DMS79 (cell line): ENCODE results near the gene FCHSD2.

Experiments used
- DNase-seq: peaks from one replicate; lab custom pipeline; 2025; lab: John Stamatoyannopoulos, UW

The FCHSD2 gene

GRCh38 chr11:72971192-72971967 is 170.7 kb downstream of the FCHSD2 start:
- DNase-seq, result no peak

GRCh38 chr11:72970557-72971118 is 171.5 kb downstream of the FCHSD2 start:
- DNase-seq, result no peak

- no peak for DNase-seq
These were observed 172.2 kb downstream of the FCHSD2 start for GRCh38 chr11:72969894-72970335.

GRCh38 chr11:72968390-72968789 is 173.7 kb downstream of the FCHSD2 start:
- DNase-seq, result no peak

GRCh38 chr11:72965672-72966071 is 176.4 kb downstream of the FCHSD2 start:
- DNase-seq, result no peak

- no peak for DNase-seq
These were observed 179.4 kb downstream of the FCHSD2 start for GRCh38 chr11:72962717-72963116.

- DNase-seq, result no peak
These were observed 180.0 kb downstream of the FCHSD2 start for GRCh38 chr11:72962084-72962483.

GRCh38 chr11:72959998-72960731 is 182.0 kb downstream of the FCHSD2 start:
- DNase-seq, result no peak

GRCh38 chr11:72958791-72959190 is 183.3 kb downstream of the FCHSD2 start:
- no peak for DNase-seq

- no peak for DNase-seq
These were observed 186.7 kb downstream of the FCHSD2 start for GRCh38 chr11:72955466-72955865.

- no peak for DNase-seq
These were observed 187.3 kb downstream of the FCHSD2 start for GRCh38 chr11:72954860-72955259.

- no peak for DNase-seq
These were observed 188.5 kb downstream of the FCHSD2 start for GRCh38 chr11:72953637-72954036.

GRCh38 chr11:72951888-72952287 is 190.2 kb downstream of the FCHSD2 start:
- no peak for DNase-seq

- DNase-seq, result no peak
These were observed 190.9 kb downstream of the FCHSD2 start for GRCh38 chr11:72951193-72951592.

- no peak for DNase-seq
These were observed 191.4 kb downstream of the FCHSD2 start for GRCh38 chr11:72950685-72951084.

GRCh38 chr11:72947229-72947628 is 194.9 kb downstream of the FCHSD2 start:
- DNase-seq, result no peak

GRCh38 chr11:72943664-72944063 is 198.5 kb downstream of the FCHSD2 start:
- no peak for DNase-seq

- no peak for DNase-seq
These were observed 201.7 kb downstream of the FCHSD2 start for GRCh38 chr11:72940417-72940816.

GRCh38 chr11:72939031-72939430 is 203.1 kb downstream of the FCHSD2 start:
- DNase-seq, result no peak

GRCh38 chr11:72937439-72937838 is 204.7 kb downstream of the FCHSD2 start:
- DNase-seq, result no peak

- DNase-seq, result no peak
These were observed 206.4 kb downstream of the FCHSD2 start for GRCh38 chr11:72935700-72936099.

GRCh38 chr11:72932132-72932570 is 210.0 kb downstream of the FCHSD2 start:
- no peak for DNase-seq

- DNase-seq, result no peak
These were observed 212.1 kb downstream of the FCHSD2 start for GRCh38 chr11:72930008-72930407.
